Measurements from ENCODE around the gene FAM81A.

GRCh38 chr15:59398220-59398619, 39.8 kb upstream of the FAM81A start:
- TF ChIP-seq POLR2A (conservative IDR thresholded peaks at IDR 0.05) (no peak), MYBL2 (IDR thresholded peaks at IDR 0.05; ENCODE audit: low read depth) (no peak), MYBL2 (CRISPR knock-in tag; IDR thresholded peaks at IDR 0.05; ENCODE audit: borderline replicate concordance) (no peak), ZNF778 (CRISPR knock-in tag; IDR thresholded peaks at IDR 0.05) (no peak), ZBTB17 (CRISPR knock-in tag; IDR thresholded peaks at IDR 0.05) (no peak), WHSC1 (IDR thresholded peaks at IDR 0.05; ENCODE audit: low read length) (no peak), ZNF780A (CRISPR knock-in tag; IDR thresholded peaks at IDR 0.05) (no peak), TCF7 (IDR thresholded peaks at IDR 0.05; ENCODE audit: borderline replicate concordance) (no peak)

All from K562 (cell line).